ENCODE results near the gene TAS1R3. TPM values are rescaled to one million over a fixed set of nuclear protein-coding genes. Genes with fewer than 3 reads are reported as not detected.
"Not testable (repeated sequence)": the region's sequence is repeated elsewhere in the genome, so short reads cannot be mapped to it uniquely, and the experiment has no call there.

Gene TAS1R3
- total RNA-seq, 1 experiment from 2014 or later: not detected

GRCh38 chr1:1356796-1357401 lies 25.8 kb downstream of the TAS1R3 start:
- in situ Hi-C loops (cut with HindIII; ENCODE audit: low pct_unique_long_range_greater_than_20kb, low sequenced_read_pairs): no loop called here
- no peak for DNase-seq (ENCODE audit: low read depth)

- DNase-seq (ENCODE audit: low read depth): no peak
- in situ Hi-C loops (cut with HindIII; ENCODE audit: low pct_unique_long_range_greater_than_20kb, low sequenced_read_pairs): no loop called here
Observed at GRCh38 chr1:1357871-1358432, 26.9 kb downstream of the TAS1R3 start.

- in situ Hi-C loops (cut with HindIII; ENCODE audit: low pct_unique_long_range_greater_than_20kb, low sequenced_read_pairs): no loop called here
Observed at GRCh38 chr1:1358433-1359271, 27.6 kb downstream of the TAS1R3 start, which contains the start of gene MXRA8. Gene MXRA8, minus strand, starts transcription at chr1:1358555. Its CDS starts 51 bp downstream, at chr1:1358504.

GRCh38 chr1:1359308-1359663 lies 28.2 kb downstream of the TAS1R3 start:
- in situ Hi-C loops (cut with HindIII; ENCODE audit: low pct_unique_long_range_greater_than_20kb, low sequenced_read_pairs): no loop called here
- no peak for DNase-seq (ENCODE audit: low read depth)

More at GRCh38 chr1:1358433-1359271, 27.6 kb downstream of the TAS1R3 start, which contains the start of gene MXRA8:
- DNase-seq (ENCODE audit: low read depth): no peak

GRCh38 chr1:1359664-1360468 lies 28.8 kb downstream of the TAS1R3 start:
- DNase-seq (ENCODE audit: low read depth): no peak
- in situ Hi-C loops (cut with HindIII; ENCODE audit: low pct_unique_long_range_greater_than_20kb, low sequenced_read_pairs): no loop called here

GRCh38 chr1:1360506-1361169 lies 29.6 kb downstream of the TAS1R3 start:
- peak; percentile 80 for DNase-seq (ENCODE audit: low read depth)
- in situ Hi-C loops (cut with HindIII; ENCODE audit: low pct_unique_long_range_greater_than_20kb, low sequenced_read_pairs): no loop called here

- no peak for DNase-seq (ENCODE audit: low read depth)
- in situ Hi-C loops (cut with HindIII; ENCODE audit: low pct_unique_long_range_greater_than_20kb, low sequenced_read_pairs): no loop called here
Observed at GRCh38 chr1:1361233-1361981, 30.3 kb downstream of the TAS1R3 start.

GRCh38 chr1:1361982-1362423 lies 30.9 kb downstream of the TAS1R3 start:
- DNase-seq (ENCODE audit: low read depth): no peak
- in situ Hi-C loops (cut with HindIII; ENCODE audit: low pct_unique_long_range_greater_than_20kb, low sequenced_read_pairs): no loop called here

GRCh38 chr1:1364266-1364665 lies 33.2 kb downstream of the TAS1R3 start:
- DNase-seq (ENCODE audit: low read depth): no peak
- in situ Hi-C loops (cut with HindIII; ENCODE audit: low pct_unique_long_range_greater_than_20kb, low sequenced_read_pairs): no loop called here

- DNase-seq (ENCODE audit: low read depth): no peak
- in situ Hi-C loops (cut with HindIII; ENCODE audit: low pct_unique_long_range_greater_than_20kb, low sequenced_read_pairs): no loop called here
Observed at GRCh38 chr1:1365875-1366698, 35.0 kb downstream of the TAS1R3 start.

- no peak for DNase-seq (ENCODE audit: low read depth)
- in situ Hi-C loops (cut with HindIII; ENCODE audit: low pct_unique_long_range_greater_than_20kb, low sequenced_read_pairs): no loop called here
Observed at GRCh38 chr1:1366699-1367066, 35.6 kb downstream of the TAS1R3 start.

- DNase-seq (ENCODE audit: low read depth): no peak
- in situ Hi-C loops (cut with HindIII; ENCODE audit: low pct_unique_long_range_greater_than_20kb, low sequenced_read_pairs): no loop called here
Observed at GRCh38 chr1:1367315-1367714, 36.2 kb downstream of the TAS1R3 start.

- in situ Hi-C loops (cut with HindIII; ENCODE audit: low pct_unique_long_range_greater_than_20kb, low sequenced_read_pairs); DNase-seq (ENCODE audit: low read depth): not testable (repeated sequence)
Observed at GRCh38 chr1:1370094-1370493, 39.0 kb downstream of the TAS1R3 start.

GRCh38 chr1:1370771-1371300 lies 39.8 kb downstream of the TAS1R3 start:
- in situ Hi-C loops (cut with HindIII; ENCODE audit: low pct_unique_long_range_greater_than_20kb, low sequenced_read_pairs): no loop called here
- DNase-seq (ENCODE audit: low read depth): no peak

- in situ Hi-C loops (cut with HindIII; ENCODE audit: low pct_unique_long_range_greater_than_20kb, low sequenced_read_pairs): no loop called here
- no peak for DNase-seq (ENCODE audit: low read depth)
Observed at GRCh38 chr1:1371364-1371745, 40.3 kb downstream of the TAS1R3 start.
